HK-2 (cell line): Measurements from ENCODE around the gene GNAT3.
A peak's percentile ranks its signal among the peaks of the same experiment; 100 is the strongest.

Experiments used
- DNase-seq: peaks from one replicate; pipeline ENCODE4 v3.0.0-alpha.2; 2018; ENCODE audit not compliant: unreplicated experiment

The GNAT3 gene

DNA sequence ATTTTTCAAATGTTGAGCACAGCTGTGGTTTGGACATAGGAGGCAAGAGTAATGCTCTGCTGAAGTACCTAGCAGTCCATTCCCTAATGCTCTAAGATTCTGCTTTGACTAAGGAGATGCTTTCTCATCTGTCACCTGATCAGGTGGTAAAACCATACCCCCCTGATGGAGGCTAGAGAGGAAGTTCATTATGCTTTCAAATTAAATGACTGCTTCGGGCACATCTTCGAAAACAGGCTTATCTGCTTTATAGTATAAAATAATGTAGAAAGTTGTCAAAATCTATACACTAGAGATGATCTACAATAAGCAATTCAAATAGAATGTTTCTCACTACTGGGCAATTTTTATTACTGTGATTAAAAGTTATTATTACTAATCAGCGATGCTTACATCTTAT, at the start of gene GNAT3:
Gene GNAT3 (minus strand): TSS at position 101 of the 400 bp plus-strand sequence. CDS start 138 bp downstream, outside the sequence.
- no peak for DNase-seq

DNA sequence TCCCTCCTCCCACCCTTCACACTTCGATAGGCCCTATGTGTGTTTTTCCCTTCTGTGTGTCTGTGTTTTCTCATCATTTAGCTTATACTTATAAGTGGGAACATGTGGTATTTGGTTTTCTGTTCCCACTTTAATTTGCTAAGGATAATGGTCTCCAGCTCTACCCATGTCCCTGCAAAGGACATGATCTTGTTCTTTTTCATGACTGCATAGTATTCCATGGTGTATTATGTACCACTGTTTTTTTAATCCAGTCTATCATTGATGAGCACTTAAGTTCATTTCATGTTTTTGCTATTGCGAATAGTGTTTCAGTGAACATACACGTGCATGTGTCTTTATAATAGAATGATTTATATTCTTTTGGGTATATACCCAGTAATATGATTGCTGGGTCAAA, 46.3 kb upstream of the GNAT3 start:
- no peak for DNase-seq

DNA sequence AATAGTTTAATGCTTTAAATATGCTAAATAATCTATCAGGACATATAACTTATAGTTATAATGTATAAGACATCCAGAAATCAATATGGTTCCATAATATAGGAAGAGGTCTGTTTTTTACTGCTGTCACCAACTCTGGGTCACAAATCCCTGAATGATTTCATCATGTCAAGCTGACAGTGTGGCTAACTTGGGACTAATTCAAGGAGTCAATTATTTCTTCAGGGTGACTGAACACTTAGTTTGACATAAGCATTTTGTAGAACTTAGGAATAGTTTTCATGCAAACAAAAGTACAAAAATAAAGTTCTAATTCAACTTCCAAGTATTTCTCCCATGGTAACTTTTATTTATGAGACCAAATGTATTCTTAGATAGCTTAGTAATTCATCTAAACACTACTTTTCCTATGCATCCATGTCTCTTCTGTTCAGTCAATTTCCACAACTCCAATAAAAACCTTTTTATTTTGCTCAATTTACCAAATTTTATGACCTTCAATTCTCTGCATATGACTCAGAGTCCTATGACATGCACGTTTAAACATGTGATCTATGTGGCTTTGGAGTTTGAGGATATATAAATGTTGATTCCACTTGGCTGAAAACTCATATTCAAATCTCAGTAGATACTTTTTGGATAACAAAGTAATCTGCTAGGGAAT, 40.3 kb upstream of the GNAT3 start:
- no peak for DNase-seq

DNA sequence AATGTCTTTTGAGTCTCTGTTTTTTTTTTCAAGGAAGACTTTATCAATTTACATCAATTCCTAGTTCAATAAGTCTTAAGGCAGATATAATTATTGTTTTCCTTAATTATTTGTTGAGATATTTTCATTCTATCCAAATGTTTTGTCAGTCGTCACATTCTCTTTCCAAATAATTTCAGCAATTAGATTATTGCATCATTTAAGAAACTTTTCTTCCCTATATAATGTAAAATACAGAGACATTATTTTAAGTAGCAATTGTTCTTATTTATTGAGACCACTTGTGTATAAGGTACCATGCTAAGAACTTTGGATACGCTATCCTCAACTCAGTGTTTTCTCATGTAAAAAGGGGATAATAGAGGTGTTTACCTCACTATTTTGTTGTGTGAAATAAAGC, 38.1 kb upstream of the GNAT3 start:
- no peak for DNase-seq

DNA sequence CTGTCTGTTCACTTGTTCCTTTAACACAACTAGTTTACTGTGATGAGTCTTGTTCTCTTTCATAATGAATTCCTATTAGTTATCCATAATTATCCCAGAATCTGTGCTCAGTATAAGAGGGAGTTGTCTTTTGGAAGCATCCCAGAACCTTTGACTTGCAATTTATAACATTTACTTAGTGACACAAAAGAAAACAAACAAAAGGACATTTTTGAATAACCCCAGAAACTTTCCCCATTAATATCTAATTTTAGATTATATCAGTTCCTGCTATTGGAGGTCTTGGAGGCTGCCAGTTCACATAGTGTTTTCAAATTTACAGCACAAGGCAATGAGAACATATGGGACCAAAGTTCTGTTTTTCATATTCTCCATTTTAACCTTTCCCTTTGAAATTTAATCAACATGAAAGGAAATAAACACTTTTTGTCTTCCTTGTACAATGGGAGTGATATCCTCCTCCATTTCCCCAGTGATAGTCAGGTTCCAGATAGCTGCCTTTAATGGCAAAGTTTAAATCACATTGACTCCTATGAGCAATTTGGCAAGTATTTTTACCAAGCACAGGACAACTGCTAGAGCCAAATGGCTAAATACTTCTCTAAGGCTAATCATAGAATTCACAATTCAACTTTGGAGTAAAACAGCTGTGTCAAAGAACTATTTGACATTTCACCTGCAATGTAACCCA, 37.1 kb upstream of the GNAT3 start:
- no peak for DNase-seq

DNA sequence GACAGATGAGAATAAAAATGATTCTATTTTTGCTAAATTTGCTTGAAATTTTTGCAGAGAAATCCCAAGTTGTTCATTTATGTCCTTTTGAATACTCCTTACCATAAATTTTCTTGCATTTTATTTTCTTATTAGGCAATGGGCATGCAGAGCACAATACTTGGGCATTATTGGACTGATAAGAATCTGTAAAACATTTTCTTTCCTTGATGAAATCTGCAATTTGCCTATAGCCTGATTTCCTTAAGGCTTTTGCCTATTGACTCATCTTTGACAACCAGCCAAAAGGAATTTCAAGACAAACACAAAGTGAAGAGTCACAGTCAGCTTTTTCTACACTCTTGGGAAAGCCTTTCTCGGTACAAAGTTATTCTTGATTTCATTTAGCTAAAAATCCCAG, 30.5 kb upstream of the GNAT3 start:
- DNase-seq: no peak

DNA sequence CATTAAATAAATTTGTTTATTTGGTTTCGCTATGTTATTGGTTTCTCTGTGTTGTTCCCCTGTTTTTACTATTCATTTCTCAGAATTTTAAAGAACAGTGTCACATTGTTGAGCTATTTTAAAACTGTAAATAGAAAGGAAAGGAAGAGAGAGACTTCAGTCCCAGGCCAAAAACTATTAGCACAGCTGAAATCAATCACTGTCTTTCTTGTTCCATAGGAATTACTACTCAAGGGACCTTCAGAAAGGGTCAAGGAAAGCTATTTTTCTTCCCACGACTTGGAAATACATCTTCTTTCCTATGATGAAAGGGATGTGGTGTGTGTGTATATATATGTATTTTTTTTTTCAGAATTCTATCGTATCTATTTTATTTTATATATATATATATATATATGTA, 29.0 kb upstream of the GNAT3 start:
- no peak for DNase-seq

DNA sequence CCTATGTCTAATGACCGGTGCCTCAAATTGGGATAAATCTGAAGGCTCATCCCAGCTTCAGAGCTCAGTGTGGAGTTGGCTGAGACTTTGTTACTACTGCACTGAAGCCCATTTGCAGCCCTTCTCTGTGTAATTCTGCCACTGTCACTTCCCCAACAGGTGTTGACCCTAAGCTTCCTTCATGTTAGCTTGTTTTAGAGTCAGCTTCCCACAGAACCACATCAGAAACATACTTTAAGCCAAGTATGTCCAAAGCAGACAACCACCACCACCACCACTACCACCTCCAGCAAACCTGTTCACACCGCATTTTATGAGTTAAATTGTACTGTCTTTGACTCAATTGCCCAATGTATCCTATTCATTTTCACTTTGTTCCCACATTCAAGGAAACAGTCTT, 25.2 kb upstream of the GNAT3 start:
- DNase-seq: no peak

DNA sequence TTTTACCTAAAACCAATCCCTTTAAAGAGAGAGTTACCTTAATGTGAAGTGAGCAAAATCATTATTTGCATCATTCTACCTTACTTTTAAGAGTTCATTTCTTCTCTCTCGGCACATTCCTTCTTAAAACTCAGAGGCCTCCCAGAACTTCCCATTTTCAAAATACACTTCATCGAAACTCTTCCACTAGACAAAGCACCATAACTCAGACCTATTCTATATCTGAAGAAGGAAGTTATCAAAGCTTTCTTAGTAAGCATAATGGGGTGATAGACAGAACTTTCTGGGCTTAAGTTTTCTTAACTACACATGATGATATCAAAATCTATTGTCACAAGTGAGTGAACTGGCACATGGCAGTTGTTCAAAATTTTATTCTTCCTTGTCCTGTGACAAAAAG, 24.6 kb upstream of the GNAT3 start:
- no peak for DNase-seq

DNA sequence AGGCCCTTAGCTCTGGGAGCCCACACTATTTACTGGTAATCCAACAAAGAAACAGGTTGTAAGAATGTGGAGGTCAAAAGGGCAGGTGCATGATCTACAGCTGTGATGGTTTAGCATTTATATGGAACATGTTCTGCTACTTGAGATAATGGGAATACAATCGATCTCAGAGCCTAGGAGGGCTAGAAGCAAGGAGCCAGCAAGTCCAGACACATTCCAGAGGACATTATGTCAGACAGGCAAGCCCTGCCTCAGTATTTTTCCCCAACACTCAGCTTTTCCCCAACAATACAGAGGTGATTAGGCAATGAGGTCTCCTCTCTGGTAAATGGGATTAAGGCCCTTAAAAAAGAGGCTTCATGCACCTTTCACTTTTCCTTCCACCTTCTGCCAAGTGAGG, 21.4 kb upstream of the GNAT3 start:
- DNase-seq: no peak

DNA sequence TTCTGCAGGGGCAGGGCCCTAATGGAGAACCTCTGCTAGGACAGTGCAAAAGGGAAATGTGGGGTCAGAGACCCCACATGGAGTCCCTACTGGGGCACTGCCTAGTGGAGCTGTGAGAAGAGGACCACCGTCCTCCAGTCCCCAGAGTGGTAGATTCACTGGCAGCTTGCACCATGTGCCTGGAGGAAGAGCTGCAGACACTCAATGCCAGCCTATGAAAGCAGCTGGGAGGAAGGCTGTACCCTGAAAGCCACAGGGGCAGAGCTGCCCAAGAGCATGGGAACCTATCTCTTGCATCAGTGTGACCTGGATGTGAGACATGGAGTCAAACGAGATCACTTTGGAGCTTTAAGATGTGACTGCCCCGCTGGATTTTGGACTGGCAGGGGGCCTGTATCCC, 20.3 kb upstream of the GNAT3 start:
- no peak for DNase-seq

DNA sequence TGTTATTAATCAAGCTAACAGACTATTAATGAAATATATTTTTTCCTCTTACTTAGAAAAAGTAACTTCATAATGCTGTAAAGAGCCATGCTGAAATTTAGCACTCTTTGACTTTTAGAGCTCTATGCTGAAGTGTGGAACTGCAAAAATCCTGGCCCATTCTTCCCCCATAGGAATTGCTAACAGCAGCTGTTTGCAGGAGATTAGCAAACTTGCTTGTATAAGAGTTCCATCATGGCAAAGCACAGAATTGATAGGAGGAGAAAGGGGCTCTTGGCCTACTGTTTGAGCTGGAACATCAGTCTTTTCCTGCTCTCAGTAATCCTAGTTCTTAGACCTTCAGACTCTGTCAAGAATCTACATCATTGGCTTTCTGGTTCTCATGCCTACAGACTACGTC, 18.3 kb upstream of the GNAT3 start:
- DNase-seq: no peak

DNA sequence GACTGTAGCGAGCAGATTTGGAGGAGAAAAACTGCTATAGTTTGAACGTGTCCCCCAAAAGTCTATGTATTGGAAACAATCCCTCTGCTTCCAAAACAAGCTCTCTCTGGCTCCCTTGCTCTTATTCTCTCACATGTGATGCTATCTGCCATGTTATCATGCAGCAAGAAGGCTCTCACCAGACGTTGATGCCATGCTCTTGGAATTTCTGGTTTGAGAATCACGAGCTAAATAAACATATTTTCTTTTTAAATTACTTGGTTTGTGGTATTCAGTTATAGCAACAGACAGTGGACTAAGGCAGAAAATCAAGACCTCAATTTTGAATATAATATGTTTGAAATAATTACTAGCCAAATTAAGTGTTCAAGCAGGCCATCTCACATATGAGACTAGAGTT, 17.5 kb upstream of the GNAT3 start:
- no peak for DNase-seq

DNA sequence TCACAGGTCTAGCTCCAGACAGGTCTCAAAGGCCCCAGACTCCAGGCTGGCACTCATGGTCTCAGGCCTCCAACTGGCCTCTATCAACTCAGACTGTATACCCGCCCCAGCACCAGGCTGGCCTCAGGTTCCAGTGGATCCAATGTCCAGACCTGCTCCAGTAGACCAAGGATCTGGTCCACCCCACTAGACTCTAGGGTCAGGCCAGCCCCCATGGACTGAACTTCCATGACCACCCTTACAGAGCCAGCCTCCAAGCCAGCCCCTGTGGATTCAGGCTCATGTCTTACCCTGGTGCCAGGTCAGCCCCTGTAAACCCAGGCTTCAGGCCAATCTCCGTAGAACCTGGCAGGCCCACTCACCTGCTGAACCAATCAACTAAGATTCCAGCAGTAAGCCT, 16.8 kb upstream of the GNAT3 start:
- DNase-seq: no peak

DNA sequence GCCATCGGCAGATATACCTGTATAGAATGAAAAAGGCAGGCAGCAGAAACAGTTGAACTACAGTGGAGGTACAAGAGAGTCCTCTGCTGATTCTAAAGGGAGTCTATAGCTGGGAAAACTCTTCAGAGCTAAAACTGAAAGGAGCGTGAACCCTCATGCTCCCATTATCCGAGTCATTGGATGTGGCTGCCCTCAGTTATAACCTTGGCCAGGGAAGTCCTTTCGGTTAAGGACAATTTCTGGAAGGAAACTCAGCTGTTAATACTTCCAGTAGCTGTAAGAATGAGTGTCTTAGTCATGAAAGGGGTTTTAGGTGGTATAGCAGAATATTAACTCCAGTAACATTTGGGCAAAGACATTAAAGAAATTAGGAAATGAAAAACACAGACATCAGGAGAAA, 14.6 kb upstream of the GNAT3 start:
- no peak for DNase-seq

DNA sequence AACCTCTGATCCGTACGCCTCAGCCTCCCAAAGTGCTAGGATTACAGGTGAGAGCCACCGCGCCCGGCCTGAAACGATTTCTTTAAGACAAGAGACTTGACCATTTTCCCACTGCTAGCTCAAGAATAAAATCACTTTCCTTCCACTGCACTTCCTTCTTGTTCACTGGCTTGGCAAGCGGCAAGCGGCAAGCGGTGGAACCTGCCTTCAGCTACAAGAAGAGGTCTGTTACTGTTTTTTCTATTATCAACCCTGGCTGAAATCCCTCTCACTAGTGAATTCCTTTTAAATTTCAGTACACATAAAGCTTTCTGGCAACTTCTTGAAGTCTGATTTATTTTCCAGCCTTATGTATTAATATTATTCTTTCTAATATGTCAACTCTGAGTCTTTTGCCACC, 12.8 kb upstream of the GNAT3 start:
- DNase-seq: no peak

DNA sequence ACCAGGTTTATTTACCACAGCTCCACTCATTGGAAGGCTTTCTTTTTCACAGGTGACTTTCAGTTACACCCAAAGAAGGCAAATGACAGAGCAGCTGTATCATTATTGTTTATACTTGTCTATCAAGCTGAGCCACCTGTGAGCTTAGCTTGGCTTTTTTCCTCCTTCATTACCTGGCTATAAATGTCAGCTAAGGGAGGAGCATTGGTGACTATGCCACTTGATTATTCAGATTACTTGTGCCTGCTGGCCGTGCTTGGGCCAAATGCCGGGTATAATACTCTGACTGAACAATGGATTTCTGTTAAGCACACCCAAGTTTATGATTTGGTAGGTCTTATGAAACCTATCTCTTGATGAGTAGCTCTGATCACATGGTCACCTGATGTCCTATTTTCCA, 9.9 kb upstream of the GNAT3 start:
- no peak for DNase-seq

DNA sequence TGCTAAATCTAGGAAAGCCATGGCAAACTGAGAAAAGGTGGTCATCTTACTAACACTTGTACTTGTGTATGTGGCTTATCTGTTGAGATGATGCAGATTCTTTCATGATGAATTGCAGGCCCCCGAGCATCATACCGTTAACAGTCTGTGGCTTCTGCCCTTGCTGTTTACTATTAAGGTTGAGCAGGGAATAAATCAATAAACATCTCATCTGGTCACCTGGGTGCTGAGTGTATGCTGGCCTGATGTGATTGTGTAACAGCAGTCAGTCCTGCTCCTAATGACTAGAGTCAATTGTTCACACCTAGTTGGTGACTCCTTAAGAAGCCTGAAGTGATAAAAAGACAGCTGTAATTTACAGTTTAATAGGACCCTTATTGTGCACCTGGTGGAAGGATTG, 8.3 kb upstream of the GNAT3 start:
- no peak for DNase-seq

DNA sequence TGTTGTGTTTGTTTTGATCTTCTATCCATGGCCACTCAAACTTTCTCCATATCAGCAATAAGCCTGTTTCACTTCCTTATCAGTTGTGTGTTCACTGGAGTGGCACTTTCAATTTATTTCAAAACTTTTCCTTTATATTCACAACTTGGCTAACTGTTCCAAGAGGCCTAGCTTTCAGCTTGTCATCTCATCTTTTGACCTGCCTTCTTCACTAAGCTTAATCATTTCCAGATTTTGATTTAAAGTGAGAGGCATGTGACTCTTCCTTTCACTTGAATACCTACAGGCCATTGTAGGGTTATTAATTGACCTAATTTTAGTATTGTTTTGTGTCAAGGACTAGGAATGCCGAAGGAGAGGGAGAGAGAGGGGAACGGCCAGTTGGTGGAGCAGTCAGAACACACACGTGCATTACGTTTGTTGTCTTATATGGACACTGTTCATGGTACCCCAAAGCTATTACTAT, 5.5 kb upstream of the GNAT3 start:
- DNase-seq: peak; percentile 13

DNA sequence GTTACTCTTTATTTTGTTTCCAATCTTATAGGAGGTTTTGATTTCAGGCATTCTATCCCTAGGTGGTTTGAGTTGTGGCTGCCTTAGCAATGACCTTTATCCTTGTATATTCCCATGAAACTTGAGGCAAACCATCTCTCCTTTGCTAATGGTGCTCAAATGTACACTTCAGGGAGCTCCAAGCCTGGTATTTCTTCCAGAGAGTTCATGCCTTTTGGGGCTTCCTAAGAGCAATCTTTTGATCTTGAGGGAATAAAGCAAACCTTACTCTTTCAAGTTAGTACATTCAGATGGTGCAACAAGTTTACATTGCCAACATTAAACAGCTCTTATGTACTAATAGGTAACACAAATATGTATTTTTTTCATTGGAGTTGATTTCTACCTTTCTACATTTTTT, 3.4 kb upstream of the GNAT3 start:
- no peak for DNase-seq

DNA sequence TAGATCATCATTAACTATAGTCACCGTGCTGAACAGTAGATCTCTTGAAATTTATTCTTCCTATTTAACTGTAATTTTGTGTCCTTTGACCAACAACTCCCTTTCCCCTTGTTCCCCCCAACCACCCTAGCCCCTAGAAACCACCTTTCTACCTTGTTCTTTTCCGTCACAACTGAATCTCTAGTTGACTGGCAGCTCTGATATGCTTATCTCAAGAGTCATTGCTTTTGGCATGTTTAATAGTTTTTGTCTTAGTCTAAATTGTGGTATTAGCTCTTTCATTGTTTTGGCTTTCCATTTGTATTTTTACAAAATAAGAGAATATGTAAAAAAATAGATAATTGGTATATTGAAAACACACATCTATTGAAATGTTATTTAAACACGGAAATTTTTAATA, 1.8 kb downstream of the GNAT3 start:
- no peak for DNase-seq

DNA sequence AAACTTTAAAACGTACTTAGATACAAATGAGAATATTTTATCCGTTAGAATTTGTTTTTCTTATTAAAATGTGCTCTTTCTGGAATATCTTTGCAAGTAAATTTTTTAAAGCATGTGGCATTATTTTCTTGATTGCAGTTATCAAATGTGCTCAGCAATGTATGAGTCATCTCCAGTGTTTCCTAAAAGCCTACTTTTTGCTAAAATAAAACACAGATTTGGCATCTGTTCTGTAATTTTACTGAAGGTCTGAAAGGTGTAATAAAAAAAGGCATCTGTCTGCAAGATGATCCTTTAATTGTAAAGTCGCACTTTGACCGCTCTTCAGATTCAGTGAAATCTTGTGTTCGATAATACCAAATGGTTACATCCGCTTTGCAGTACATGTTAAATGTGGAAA, 3.4 kb downstream of the GNAT3 start:
- no peak for DNase-seq

DNA sequence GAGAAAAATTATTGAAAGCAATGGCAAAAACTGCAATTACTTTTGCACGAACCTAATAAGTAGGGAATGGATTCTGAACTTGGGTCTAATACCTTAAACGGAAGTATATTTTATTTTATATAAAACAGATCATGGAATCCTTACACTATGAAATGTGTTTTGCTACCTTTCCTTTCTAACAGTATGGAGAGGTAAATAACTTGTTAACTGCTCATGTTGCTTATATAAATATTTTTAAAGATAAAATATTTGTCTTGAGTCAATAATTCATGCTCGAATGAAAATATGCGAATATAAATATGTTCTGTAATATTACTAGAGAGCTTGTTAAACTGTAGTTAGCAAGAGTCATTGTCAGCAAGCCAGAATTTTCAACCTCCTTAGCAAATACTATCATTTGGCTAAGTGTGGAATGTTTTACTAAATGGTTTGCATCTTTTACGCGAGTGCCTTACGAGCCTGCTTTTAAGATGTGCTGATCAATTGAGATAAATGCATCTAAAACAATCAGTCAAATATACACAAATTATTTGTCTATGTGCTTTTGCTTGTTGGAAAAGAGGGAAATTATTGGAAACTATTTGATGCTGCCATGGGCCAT, 5.9 kb downstream of the GNAT3 start:
- DNase-seq: no peak
